Ascending aorta (tissue), 2 donors: ENCODE measurements around the gene ARID3A. TPM values are rescaled to one million over a fixed set of nuclear protein-coding genes. Genes with fewer than 3 reads are reported as not detected.

Experiments
- DNase-seq, 2 donors: peaks; one replicate each; pipeline ENCODE4 v3.0.0-alpha.2; 2019; ENCODE audit warnings: low spot score in 2 of 2
- H3K27ac ChIP-seq, 2 donors: fragments of 200-600 bp; sonication (generic); one replicate each; pipeline ENCODE4 v1.5.1; 2016 to 2017; ENCODE audit warnings: mild to moderate bottlenecking in 1 of 2
- H3K27me3 ChIP-seq: fragments of 200-600 bp; sonication (generic); one replicate; pipeline ENCODE4 v1.5.1; 2017
- H3K36me3 ChIP-seq, 2 donors: fragments of 200-600 bp; sonication (generic); one replicate each; pipeline ENCODE4 v1.5.1; 2016
- H3K4me1 ChIP-seq, 2 donors: fragments of 200-600 bp; sonication (generic); one replicate each; pipeline ENCODE4 v1.5.1; 2016 to 2017; ENCODE audit warnings: mild to moderate bottlenecking in 1 of 2
- H3K4me3 ChIP-seq, 2 donors: fragments of 200-600 bp; sonication (generic); one replicate each; pipeline ENCODE4 v1.5.1; 2016 to 2017; ENCODE audit warnings: mild to moderate bottlenecking in 1 of 2
- H3K9me3 ChIP-seq, 2 donors: fragments of 200-600 bp; sonication (generic); one replicate each; pipeline ENCODE4 v1.5.1; 2016
- CTCF ChIP-seq, 3 experiments: fragments of 200-600 bp in 2 of 3; fragments of 450-650 bp in 1 of 3; sonication (generic) in 2 of 3; IDR thresholded peaks; one replicate each; pipeline ENCODE4 v1.5.1; 2016 to 2019; ENCODE audit warnings: antibody characterized with exemption in 3 of 3, mild to moderate bottlenecking in 1 of 3, moderate library complexity in 1 of 3
- intact Hi-C: fragments of 100-400 bp; cut with DNase I; formaldehyde crosslinking; loops from one replicate; pipeline ENCODE4 v1.15.1; 2023
- total RNA-seq: library from RNA; depleted of rRNA; stranded (reverse); fragments of >200 nt; gene quantifications from one replicate; pipeline ENCODE4 v1.1.0, GENCODE V29; 2016

Gene ARID3A
- total RNA-seq, 1 donor from 2014 or later: 55.3 TPM

GRCh38 chr19:977058-977464, 51.2 kb downstream of the ARID3A start:
- no peaks in the 10 kb centered on the region for H3K4me1 ChIP-seq
- no peak for TF ChIP-seq CTCF (IDR thresholded peaks at IDR 0.05)
- no peak for DNase-seq
- intact Hi-C loops: no loop called here
- no peak overlapping the region for H3K4me3 ChIP-seq
- H3K9me3 ChIP-seq: no peaks in the 10 kb centered on the region
- H3K36me3 ChIP-seq: peaks cover 0 to 3% of the 10 kb centered on the region in 2 donors
- no peak overlapping the region for H3K27ac ChIP-seq
- H3K27me3 ChIP-seq: no peaks in the 10 kb centered on the region

DNA sequence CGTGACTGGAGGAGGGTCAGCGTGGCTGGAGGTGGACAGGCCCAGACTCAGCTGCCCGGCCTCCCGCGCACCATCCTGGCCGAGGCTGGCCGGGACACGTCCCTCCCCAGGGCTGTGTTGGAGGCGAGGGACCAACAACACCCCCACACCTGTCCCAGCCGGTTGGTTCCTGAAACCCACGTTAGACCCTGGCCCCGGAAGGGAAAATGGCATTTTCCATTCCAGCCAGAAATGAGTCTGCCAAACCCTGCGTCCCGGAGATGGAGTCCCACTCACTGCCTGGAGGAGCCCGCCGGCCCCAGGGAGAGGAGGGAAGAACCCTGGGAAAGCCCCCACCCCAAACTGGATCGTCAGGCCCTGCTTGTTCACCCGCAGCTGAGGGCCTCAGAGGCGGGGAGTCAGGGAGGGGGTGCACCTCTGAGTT, 53.5 kb downstream of the ARID3A start:
- no peak overlapping the region for H3K27ac ChIP-seq
- no peaks in the 10 kb centered on the region for H3K27me3 ChIP-seq
- DNase-seq: no peak
- TF ChIP-seq CTCF (IDR thresholded peaks at IDR 0.05): no peak
- H3K36me3 ChIP-seq: no peaks in the 10 kb centered on the region
- H3K9me3 ChIP-seq: no peaks in the 10 kb centered on the region
- H3K4me1 ChIP-seq: peaks cover 9 to 12% of the 10 kb centered on the region in 2 donors
- no peak overlapping the region for H3K4me3 ChIP-seq
- intact Hi-C loops: no loop called here

DNA sequence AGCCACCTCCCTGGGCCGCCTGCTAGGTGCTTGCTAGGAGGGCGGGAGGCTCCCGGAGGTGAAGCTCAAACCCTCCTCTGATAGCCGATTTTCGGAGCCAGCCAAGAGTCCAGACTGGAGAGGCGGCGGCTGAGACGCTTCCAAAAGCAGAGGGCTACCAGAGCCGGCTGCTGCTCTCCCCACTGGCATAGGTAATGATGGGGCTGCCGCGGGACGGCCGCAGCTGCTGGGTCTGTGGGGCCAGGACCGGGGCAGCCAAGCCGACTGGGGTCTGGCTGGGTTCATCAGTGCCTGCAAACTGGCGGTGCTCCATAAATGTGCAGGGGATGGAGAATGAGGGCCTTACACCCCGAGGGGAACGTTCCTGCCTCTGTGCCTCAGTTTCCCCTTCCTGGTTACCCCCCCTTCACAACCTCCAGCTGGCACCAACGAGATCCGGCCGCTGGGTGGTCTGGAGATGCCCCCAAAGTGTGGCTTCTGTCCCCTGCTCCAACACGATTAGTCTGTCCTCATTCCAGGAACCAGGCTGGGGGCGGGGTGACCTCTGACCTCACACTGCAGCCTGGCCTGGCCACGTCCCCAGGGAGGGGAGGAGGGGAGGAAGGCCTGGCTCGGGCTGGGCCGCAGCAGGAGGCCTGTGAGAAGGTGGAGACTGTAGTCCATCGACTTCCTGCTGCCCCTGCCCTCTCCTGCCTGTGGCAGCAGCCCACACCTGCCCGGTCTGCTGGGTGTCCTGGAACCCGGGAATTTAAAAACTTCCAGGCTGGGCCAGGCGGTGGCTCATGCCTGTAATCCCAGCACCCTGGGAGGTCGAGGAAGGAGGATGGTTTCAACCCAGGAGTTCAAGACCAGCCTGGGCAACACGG, 54.5 kb downstream of the ARID3A start:
- no peak for TF ChIP-seq CTCF (IDR thresholded peaks at IDR 0.05)
- intact Hi-C loops: loop anchor here (5.0 to 10.0 kb wide), 3 partner anchors 38 to 306 kb away; partner anchors contain the start of gene FSTL3
- DNase-seq: no peak
- no peak overlapping the region for H3K4me3 ChIP-seq
- H3K27me3 ChIP-seq: no peaks in the 10 kb centered on the region
- no peaks in the 10 kb centered on the region for H3K9me3 ChIP-seq
- peaks cover 12 to 18% of the 10 kb centered on the region in 2 donors for H3K4me1 ChIP-seq
- no peaks in the 10 kb centered on the region for H3K36me3 ChIP-seq
- H3K27ac ChIP-seq: no peak overlapping the region

- peaks cover 7 to 16% of the 10 kb centered on the region in 2 donors for H3K36me3 ChIP-seq
- no peaks in the 10 kb centered on the region for H3K9me3 ChIP-seq
- peaks cover 12 to 18% of the 10 kb centered on the region in 2 donors for H3K4me1 ChIP-seq
- intact Hi-C loops: loop anchor here (1.0 to 10.0 kb wide), 4 partner anchors 40 to 308 kb away; partner anchors contain the start of gene FSTL3
- peak overlapping the region; percentile 31 to 53 for H3K4me3 ChIP-seq
- H3K27ac ChIP-seq: peak overlapping the region; percentile 26 to 84
- TF ChIP-seq CTCF (IDR thresholded peaks at IDR 0.05): peak; percentile 44 to 99 (median 74)
- DNase-seq: peak in 1 of 2 donors; percentile 81
- no peaks in the 10 kb centered on the region for H3K27me3 ChIP-seq
Observed at GRCh38 chr19:982567-983170, 56.8 kb downstream of the ARID3A start.

GRCh38 chr19:984165-984967, 58.5 kb downstream of the ARID3A start, which contains the start of gene WDR18:
Gene WDR18, plus strand, starts transcription at chr19:984345. Its CDS starts 9 bp downstream, at chr19:984354.
- H3K27me3 ChIP-seq: no peaks in the 10 kb centered on the region

More at GRCh38 chr19:984165-984967, 58.5 kb downstream of the ARID3A start, which contains the start of gene WDR18:
- H3K27ac ChIP-seq: peak within 1 kb of the TSS; percentile 83 to 84
- H3K9me3 ChIP-seq: no peaks in the 10 kb centered on the region
- DNase-seq: peak; percentile 57 to 96
- peak in 2 of 3 experiments; percentile 11 to 27 for TF ChIP-seq CTCF (IDR thresholded peaks at IDR 0.05)
- peak within 1 kb of the TSS; percentile 63 to 73 for H3K4me3 ChIP-seq
- intact Hi-C loops: loop anchor here (1.0 to 10.0 kb wide), 4 partner anchors 37 to 310 kb away; partner anchors contain the start of genes FSTL3, RNU6-2 and TMEM259
- H3K36me3 ChIP-seq: peaks cover 10 to 26% of the 10 kb centered on the region in 2 donors
- H3K4me1 ChIP-seq: peaks cover 12 to 18% of the 10 kb centered on the region in 2 donors
